Testis (tissue), 3 donors: ENCODE data around the gene AKAP10. TPM values are rescaled to one million over a fixed set of nuclear protein-coding genes. Genes with fewer than 3 reads are reported as not detected.

Experiments used
- DNase-seq: peaks from one replicate; pipeline ENCODE4 v3.0.0-alpha.2; 2019
- H3K27ac ChIP-seq, 2 donors: fragments of 200-600 bp; sonication (generic); one replicate each; pipeline ENCODE4 v1.5.1; 2019
- H3K27me3 ChIP-seq: fragments of 200-600 bp; sonication (generic); one replicate; pipeline ENCODE4 v1.5.1; 2019
- H3K36me3 ChIP-seq: fragments of 200-600 bp; sonication (generic); one replicate; pipeline ENCODE4 v1.5.1; 2017; ENCODE audit warnings: low read depth; ENCODE audit errors: missing control alignments
- H3K4me1 ChIP-seq: fragments of 200-600 bp; sonication (generic); one replicate; pipeline ENCODE4 v1.5.1; 2019
- H3K4me3 ChIP-seq, 2 donors: fragments of 200-600 bp; sonication (generic); one replicate each; pipeline ENCODE4 v1.5.1; 2017 to 2019
- H3K9me3 ChIP-seq: fragments of 200-600 bp; sonication (generic); one replicate; pipeline ENCODE4 v1.5.1; 2017
- CTCF ChIP-seq, 3 experiments: fragments of 450-650 bp in 2 of 3; fragments of 200-600 bp in 1 of 3; sonication (generic) in 1 of 3; IDR thresholded peaks; one replicate each; pipeline ENCODE4 v1.5.1; 2016 to 2019; ENCODE audit warnings: antibody characterized with exemption in 3 of 3, mild to moderate bottlenecking in 2 of 3, moderate library complexity in 1 of 3
- POLR2A ChIP-seq: fragments of 450-650 bp; IDR thresholded peaks from one replicate; pipeline ENCODE4 v1.6.1; 2017; ENCODE audit warnings: antibody characterized with exemption, mild to moderate bottlenecking, moderate library complexity
- WGBS, 2 donors: methylation state at CpG; one replicate each; pipeline ENCODE4 v1.1.5; 2018; 5-methylcytosine and 5-hydroxymethylcytosine counted together
- intact Hi-C: fragments of 100-400 bp; cut with DNase I; formaldehyde crosslinking; loops from one replicate; pipeline ENCODE4 v1.15.1; 2023; ENCODE audit warnings: low total_unique reads
- polyA plus RNA-seq: library from polyadenylated mRNA; stranded (reverse); fragments of 350-450 nt; fragmentation: Illumina TruSeq; extraction: RNeasy Lipid Tissue Mini Kit (QIAGEN cat#74804); gene quantifications from one replicate; pipeline ENCODE4 v1.2.3, GENCODE V29; 2014; ENCODE audit warnings: low read depth, low replicate concordance; ENCODE audit not compliant: insufficient read depth
- total RNA-seq, 2 donors: library from RNA; depleted of rRNA; stranded (reverse); fragments of >200 nt; gene quantifications; one replicate each; pipeline ENCODE4 v1.2.3, GENCODE V29; 2016

Gene AKAP10
- total and polyA plus RNA-seq, 3 donors from 2014 or later = 36.0 to 40.0 (median 38.4) TPM

- Histone ChIP-seq H3K36me3 (no peaks in the 10 kb centered on the region), H3K9me3 (no peaks in the 10 kb centered on the region), H3K27me3 (no peaks in the 10 kb centered on the region), H3K4me3 (no peak overlapping the region), H3K4me1 (no peaks in the 10 kb centered on the region), H3K27ac (no peak overlapping the region)
- DNase-seq = peak; percentile 36
- no peak for TF ChIP-seq CTCF (IDR thresholded peaks at IDR 0.05)
- WGBS, 2 donors = 80 to 94% methylated on average over 5 of the region's 5 CpGs
- intact Hi-C loops = no loop called here
Observed at GRCh38 chr17:19904924-19905323, 72.7 kb downstream of the AKAP10 start.

GRCh38 chr17:19904412-19904811 lies 73.2 kb downstream of the AKAP10 start:
- H3K4me1 ChIP-seq = no peaks in the 10 kb centered on the region
- no peak overlapping the region for H3K4me3 ChIP-seq
- no peaks in the 10 kb centered on the region for H3K27me3 ChIP-seq
- no peak overlapping the region for H3K27ac ChIP-seq
- intact Hi-C loops = no loop called here
- H3K9me3 ChIP-seq = no peaks in the 10 kb centered on the region
- TF ChIP-seq POLR2A (no peak), CTCF (IDR thresholded peaks at IDR 0.05) (no peak)
- DNase-seq = no peak
- no peaks in the 10 kb centered on the region for H3K36me3 ChIP-seq

- no peaks in the 10 kb centered on the region for H3K36me3 ChIP-seq
- WGBS, 2 donors = 85 to 98% methylated on average over 2 of the region's 2 CpGs
- intact Hi-C loops = no loop called here
- H3K9me3 ChIP-seq = no peaks in the 10 kb centered on the region
- H3K27ac ChIP-seq = no peak overlapping the region
- DNase-seq = no peak
- TF ChIP-seq POLR2A (no peak), CTCF (IDR thresholded peaks at IDR 0.05) (no peak)
- no peaks in the 10 kb centered on the region for H3K4me1 ChIP-seq
- no peaks in the 10 kb centered on the region for H3K27me3 ChIP-seq
- no peak overlapping the region for H3K4me3 ChIP-seq
Observed at GRCh38 chr17:19900809-19901208, 76.8 kb downstream of the AKAP10 start.

- Histone ChIP-seq H3K36me3 (no peaks in the 10 kb centered on the region), H3K4me1 (no peaks in the 10 kb centered on the region), H3K4me3 (no peak overlapping the region), H3K27me3 (no peaks in the 10 kb centered on the region), H3K27ac (no peak overlapping the region), H3K9me3 (no peaks in the 10 kb centered on the region)
- intact Hi-C loops = no loop called here
- no peak for TF ChIP-seq POLR2A
- no peak for TF ChIP-seq CTCF (IDR thresholded peaks at IDR 0.05)
- DNase-seq = no peak
- WGBS, 2 donors = 86 to 94% methylated on average over 2 of the region's 2 CpGs
Observed at GRCh38 chr17:19897903-19898302, 79.7 kb downstream of the AKAP10 start.

- Histone ChIP-seq H3K9me3 (no peaks in the 10 kb centered on the region), H3K27me3 (no peaks in the 10 kb centered on the region), H3K27ac (no peak overlapping the region), H3K36me3 (no peaks in the 10 kb centered on the region), H3K4me3 (no peak overlapping the region), H3K4me1 (no peaks in the 10 kb centered on the region)
- TF ChIP-seq CTCF (IDR thresholded peaks at IDR 0.05) = no peak
- no peak for TF ChIP-seq POLR2A
- no peak for DNase-seq
- WGBS, 2 donors = 74 to 79% methylated on average over 8 of the region's 8 CpGs
- intact Hi-C loops = no loop called here
Observed at GRCh38 chr17:19897090-19897837, 80.4 kb downstream of the AKAP10 start.
